ENCODE results near the gene SNRPB. TPM values are rescaled to one million over a fixed set of nuclear protein-coding genes. Genes with fewer than 3 reads are reported as not detected.

The SNRPB gene
- total RNA-seq, 1 experiment from 2014 or later: 462 TPM

GRCh38 chr20:2508631-2509467, 38.3 kb upstream of the SNRPB start, which contains the start of gene ZNF343:
ZNF343 (minus strand) TSS chr20:2508915; CDS start chr20:2493895, 15,020 bp downstream.
- Mint-ChIP-seq H3K27ac (peak within 1 kb of the TSS; percentile 81 to 96 (median 93)), H3K4me3 (peak within 1 kb of the TSS; percentile 95 to 99), H3K9me3 (peaks cover 0 to 7% of the 10 kb centered on the region in 2 experiments; a peak in 1 of 5 replicates), H3K4me1 (peaks cover 11 to 13% of the 10 kb centered on the region in 2 experiments), H3K27me3 (ENCODE audit: low read depth) (peaks cover 52% of the 10 kb centered on the region), H3K36me3 (ENCODE audit: insufficient read depth in 1 of 3, low read depth in 3 of 3) (no peaks in the 10 kb centered on the region)
- Histone ChIP-seq H2BK12ac (ENCODE audit: insufficient read length, low read depth, low read length) (no peak within 1 kb of the TSS), H3K4me1 (ENCODE audit: insufficient read depth, low read length) (no peaks in the 10 kb centered on the region), H2BK5ac (ENCODE audit: insufficient read length, low read length) (no peak within 1 kb of the TSS), H2BK120ac (ENCODE audit: low read depth, low read length, poor library complexity, severe bottlenecking) (no peak within 1 kb of the TSS), H3K56ac (ENCODE audit: insufficient read length, low read depth, low read length) (no peak within 1 kb of the TSS), H3K4me2 (ENCODE audit: insufficient read depth, insufficient read length, low read length) (peak within 1 kb of the TSS; percentile 78), H2BK20ac (ENCODE audit: low read depth, low read length, poor library complexity, severe bottlenecking) (no peak within 1 kb of the TSS), H3K18ac (ENCODE audit: insufficient read length, low read depth, low read length) (peak within 1 kb of the TSS; percentile 96), H4K91ac (ENCODE audit: insufficient read length, low read depth, low read length) (no peak within 1 kb of the TSS), H3K9ac (ENCODE audit: extremely low read depth, insufficient read length, low read length) (peak within 1 kb of the TSS; percentile 7), H3K4ac (ENCODE audit: low read depth, low read length) (no peak within 1 kb of the TSS), H2AFZ (ENCODE audit: low read length) (peak within 1 kb of the TSS; percentile 93), H3K14ac (ENCODE audit: insufficient read depth, low read length) (peak within 1 kb of the TSS; percentile 94), H3T11ph (ENCODE audit: low read length) (no peak within 1 kb of the TSS), H3K27ac (ENCODE audit: insufficient read length, low read depth, low read length) (no peak within 1 kb of the TSS), H3K79me1 (ENCODE audit: insufficient read depth, low read depth, low read length, poor library complexity, severe bottlenecking) (no peaks in the 10 kb centered on the region), H3K9me3 (ENCODE audit: control insufficient read depth, low read depth, low read length) (no peaks in the 10 kb centered on the region), H4K5ac (ENCODE audit: insufficient read length, low read depth, low read length) (no peak within 1 kb of the TSS), H4K8ac (replicated peaks; ENCODE audit: insufficient read length, low read depth, low read length) (no peak within 1 kb of the TSS), H2AK5ac (ENCODE audit: insufficient read length, low read length) (no peak within 1 kb of the TSS), H2BK15ac (ENCODE audit: low read depth, low read length) (no peak within 1 kb of the TSS), H4K20me1 (ENCODE audit: control insufficient read depth, insufficient read depth, insufficient read length) (no peaks in the 10 kb centered on the region), H3K79me2 (ENCODE audit: insufficient read depth, low read length) (no peaks in the 10 kb centered on the region), H3K23me2 (ENCODE audit: insufficient read length, low read depth, low read length, poor library complexity, severe bottlenecking) (peaks cover 12% of the 10 kb centered on the region), H3K23ac (ENCODE audit: insufficient read length, low read depth, low read length) (no peak within 1 kb of the TSS), H3K27me3 (ENCODE audit: insufficient read depth, low read length) (peaks cover 39% of the 10 kb centered on the region)
- no peak for TF ChIP-seq CTCF (conservative IDR thresholded peaks at IDR 0.05)
- WGBS (ENCODE audit: extremely low coverage, insufficient read length, low lambda C conversion rate): no CpG with 5 or more reads among the region's 53 CpGs
- peak; percentile 86 for DNase-seq
